Measurements from ENCODE around the gene NOS2. TPM values are rescaled to one million over a fixed set of nuclear protein-coding genes. Genes with fewer than 3 reads are reported as not detected.

Gene NOS2
- total RNA-seq, 1 donor from 2014 or later: 0.25 TPM

DNA sequence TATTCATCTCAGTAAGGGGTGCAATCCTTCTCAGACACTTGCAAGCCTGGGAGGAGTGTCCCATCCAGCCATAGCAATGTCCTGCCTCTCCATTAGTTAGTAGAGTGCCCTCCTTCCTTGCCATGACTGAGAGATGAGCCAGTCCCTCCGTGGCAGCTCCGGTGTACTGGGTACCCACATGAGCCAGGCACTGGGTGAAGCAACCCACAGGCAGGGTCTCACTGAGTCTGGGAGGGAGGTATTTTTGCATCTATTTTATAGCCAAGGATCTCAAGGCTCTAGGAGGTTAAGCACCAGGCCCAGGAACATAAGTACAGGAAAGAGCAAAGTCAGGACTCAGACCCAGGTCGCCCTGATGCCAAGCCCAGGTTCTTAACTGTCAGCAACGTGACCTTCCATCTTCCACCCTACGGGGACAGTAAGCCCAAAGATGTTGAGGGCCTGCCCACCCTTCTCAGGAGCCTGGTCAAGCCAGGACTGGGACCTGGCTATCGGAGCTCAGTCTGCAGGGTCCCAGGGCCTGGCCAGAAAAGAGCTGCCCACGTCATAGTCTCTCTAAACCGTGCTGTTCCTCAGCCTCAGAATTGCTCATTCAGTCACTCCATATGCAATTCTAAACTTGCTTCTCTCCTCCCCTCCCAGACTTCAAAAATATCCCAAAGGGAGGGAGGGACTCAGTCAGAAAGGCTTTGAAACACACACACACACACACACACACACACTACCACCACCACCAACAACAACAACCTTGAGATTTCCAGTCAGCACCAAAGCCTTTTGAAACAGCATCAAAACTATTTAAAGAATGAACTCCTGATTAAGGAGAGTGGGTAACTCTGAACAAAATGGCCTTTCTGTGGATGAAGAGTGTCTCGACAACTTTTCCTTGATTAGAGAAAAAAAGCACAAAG, 16.6 kb downstream of the NOS2 start:
- H3K4me1 Mint-ChIP-seq (ENCODE audit: low read depth, unreplicated experiment): no peaks in the 10 kb centered on the region
- no peak for TF ChIP-seq CTCF (IDR thresholded peaks at IDR 0.05; ENCODE audit: partially characterized antibody, unreplicated experiment)
- no peak for DNase-seq
- H3K9me3 Mint-ChIP-seq (ENCODE audit: unreplicated experiment): no peaks in the 10 kb centered on the region
- H3K27me3 Mint-ChIP-seq (ENCODE audit: unreplicated experiment): peaks cover 2% of the 10 kb centered on the region
- H3K4me3 Mint-ChIP-seq (ENCODE audit: unreplicated experiment): no peak overlapping the region
- H3K27ac Mint-ChIP-seq (ENCODE audit: unreplicated experiment): no peak overlapping the region
- H3K36me3 Mint-ChIP-seq (ENCODE audit: unreplicated experiment): no peaks in the 10 kb centered on the region

GRCh38 chr17:27782791-27783206, 17.5 kb downstream of the NOS2 start:
- Mint-ChIP-seq H3K36me3 (ENCODE audit: unreplicated experiment) (no peaks in the 10 kb centered on the region), H3K27ac (ENCODE audit: unreplicated experiment) (no peak overlapping the region), H3K9me3 (ENCODE audit: unreplicated experiment) (no peaks in the 10 kb centered on the region), H3K4me1 (ENCODE audit: low read depth, unreplicated experiment) (no peaks in the 10 kb centered on the region), H3K27me3 (ENCODE audit: unreplicated experiment) (peaks cover 2% of the 10 kb centered on the region), H3K4me3 (ENCODE audit: unreplicated experiment) (no peak overlapping the region)
- no peak for TF ChIP-seq CTCF (IDR thresholded peaks at IDR 0.05; ENCODE audit: partially characterized antibody, unreplicated experiment)
- no peak for DNase-seq

DNA sequence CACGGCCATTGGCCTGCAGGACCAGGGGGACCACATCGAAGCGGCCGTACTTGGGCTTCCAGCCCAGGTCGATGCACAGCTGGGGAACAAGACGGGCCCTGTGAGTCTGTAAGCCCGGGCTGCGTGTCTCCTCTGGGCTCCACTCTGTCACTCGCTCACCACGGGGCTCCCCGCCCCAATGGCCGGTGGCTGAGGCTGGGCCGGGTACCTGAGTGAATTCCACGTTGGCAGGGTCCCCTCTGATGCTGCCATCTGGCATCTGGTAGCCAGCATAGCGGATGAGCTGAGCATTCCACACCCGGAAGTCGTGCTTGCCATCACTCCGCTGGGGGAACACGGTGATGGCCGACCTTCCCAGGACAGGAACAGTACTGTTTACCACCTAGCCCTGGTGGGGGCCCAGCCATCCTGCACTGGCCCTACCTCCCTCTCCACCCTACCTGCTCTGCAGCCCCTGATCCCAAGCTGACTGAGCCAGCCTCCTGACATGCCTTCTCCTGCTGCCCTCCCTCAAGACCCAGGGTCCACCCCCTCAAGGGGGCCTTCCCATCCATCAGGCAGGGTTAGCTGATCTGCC, 19.4 kb downstream of the NOS2 start:
- Mint-ChIP-seq H3K4me1 (ENCODE audit: low read depth, unreplicated experiment) (no peaks in the 10 kb centered on the region), H3K4me3 (ENCODE audit: unreplicated experiment) (no peak overlapping the region), H3K9me3 (ENCODE audit: unreplicated experiment) (no peaks in the 10 kb centered on the region), H3K27me3 (ENCODE audit: unreplicated experiment) (peaks cover 2% of the 10 kb centered on the region), H3K27ac (ENCODE audit: unreplicated experiment) (no peak overlapping the region), H3K36me3 (ENCODE audit: unreplicated experiment) (no peaks in the 10 kb centered on the region)
- DNase-seq: no peak
- no peak for TF ChIP-seq CTCF (IDR thresholded peaks at IDR 0.05; ENCODE audit: partially characterized antibody, unreplicated experiment)

- no peaks in the 10 kb centered on the region for H3K36me3 Mint-ChIP-seq (ENCODE audit: unreplicated experiment)
- TF ChIP-seq CTCF (IDR thresholded peaks at IDR 0.05; ENCODE audit: partially characterized antibody, unreplicated experiment): no peak
- no peaks in the 10 kb centered on the region for H3K4me1 Mint-ChIP-seq (ENCODE audit: low read depth, unreplicated experiment)
- DNase-seq: no peak
- peaks cover 2% of the 10 kb centered on the region for H3K27me3 Mint-ChIP-seq (ENCODE audit: unreplicated experiment)
- no peak overlapping the region for H3K27ac Mint-ChIP-seq (ENCODE audit: unreplicated experiment)
- no peak overlapping the region for H3K4me3 Mint-ChIP-seq (ENCODE audit: unreplicated experiment)
- no peaks in the 10 kb centered on the region for H3K9me3 Mint-ChIP-seq (ENCODE audit: unreplicated experiment)
Measured at GRCh38 chr17:27780092-27780827, 20.1 kb downstream of the NOS2 start.

Measured in glutamatergic neuron (in vitro differentiated cells).